Measurements from ENCODE around the gene LHB. TPM values are rescaled to one million over a fixed set of nuclear protein-coding genes. Genes with fewer than 3 reads are reported as not detected.
A peak's percentile ranks its signal among the peaks of the same experiment; 100 is the strongest.
"Not testable (repeated sequence)": the region's sequence is repeated elsewhere in the genome, so short reads cannot be mapped to it uniquely, and the experiment has no call there.

LHB gene
- total RNA-seq, 3 donors from 2014 or later, result not detected

GRCh38 chr19:49061445-49061844 is 44.6 kb upstream of the LHB start:
- no peak for TF ChIP-seq POLR2A (IDR thresholded peaks at IDR 0.05)
- TF ChIP-seq CTCF (IDR thresholded peaks at IDR 0.05), result no peak
- no peak for TF ChIP-seq POLR2AphosphoS5 (IDR thresholded peaks at IDR 0.05)
- intact Hi-C loops (cut with DNase I; ENCODE audit: low total_unique reads), result no loop called here
- no peaks in the 10 kb centered on the region for H3K36me3 ChIP-seq
- no peaks in the 10 kb centered on the region for H3K9me3 ChIP-seq
- H3K27ac ChIP-seq, result no peak overlapping the region
- no peak overlapping the region for H3K4me3 ChIP-seq
- no peak for DNase-seq (ENCODE audit: low spot score in 2 of 2)
- H3K27me3 ChIP-seq, result peaks cover 0 to 15% of the 10 kb centered on the region in 2 donors
- no peaks in the 10 kb centered on the region for H3K4me1 ChIP-seq

- TF ChIP-seq POLR2AphosphoS5 (IDR thresholded peaks at IDR 0.05) (no peak), CTCF (IDR thresholded peaks at IDR 0.05) (no peak), POLR2A (IDR thresholded peaks at IDR 0.05) (no peak)
- H3K27me3 ChIP-seq, result peaks cover 0 to 15% of the 10 kb centered on the region in 2 donors
- H3K36me3 ChIP-seq, result no peaks in the 10 kb centered on the region
- no peak overlapping the region for H3K4me3 ChIP-seq
- intact Hi-C loops (cut with DNase I; ENCODE audit: low total_unique reads), result no loop called here
- H3K9me3 ChIP-seq, result no peaks in the 10 kb centered on the region
- DNase-seq (ENCODE audit: low spot score in 2 of 2), result no peak
- no peaks in the 10 kb centered on the region for H3K4me1 ChIP-seq
- H3K27ac ChIP-seq, result no peak overlapping the region
These were observed 44.1 kb upstream of the LHB start for GRCh38 chr19:49061000-49061399.

GRCh38 chr19:49059053-49059452 is 42.2 kb upstream of the LHB start:
- DNase-seq (ENCODE audit: low spot score in 2 of 2), result no peak
- TF ChIP-seq POLR2AphosphoS5 (IDR thresholded peaks at IDR 0.05) (no peak), CTCF (IDR thresholded peaks at IDR 0.05) (no peak), POLR2A (IDR thresholded peaks at IDR 0.05) (no peak)
- no peaks in the 10 kb centered on the region for H3K9me3 ChIP-seq
- intact Hi-C loops (cut with DNase I; ENCODE audit: low total_unique reads), result no loop called here
- no peak overlapping the region for H3K4me3 ChIP-seq
- H3K27me3 ChIP-seq, result peaks cover 0 to 7% of the 10 kb centered on the region in 2 donors
- no peaks in the 10 kb centered on the region for H3K4me1 ChIP-seq
- H3K36me3 ChIP-seq, result no peaks in the 10 kb centered on the region
- no peak overlapping the region for H3K27ac ChIP-seq

- H3K4me1 ChIP-seq, result no peaks in the 10 kb centered on the region
- TF ChIP-seq POLR2AphosphoS5 (IDR thresholded peaks at IDR 0.05) (no peak), CTCF (IDR thresholded peaks at IDR 0.05) (no peak), POLR2A (IDR thresholded peaks at IDR 0.05) (no peak)
- intact Hi-C loops (cut with DNase I; ENCODE audit: low total_unique reads), result no loop called here
- no peaks in the 10 kb centered on the region for H3K36me3 ChIP-seq
- peak in 1 of 2 donors; percentile 63 for DNase-seq (ENCODE audit: low spot score in 2 of 2)
- no peaks in the 10 kb centered on the region for H3K9me3 ChIP-seq
- no peak overlapping the region for H3K27ac ChIP-seq
- peak overlapping the region in 1 of 3 donors; percentile 57 for H3K4me3 ChIP-seq
- H3K27me3 ChIP-seq, result peaks cover 0 to 7% of the 10 kb centered on the region in 2 donors
These were observed 41.7 kb upstream of the LHB start for GRCh38 chr19:49058562-49058961.

GRCh38 chr19:49057636-49058234 is 40.8 kb upstream of the LHB start, which contains the start of gene CGB7:
TSS of gene CGB7 (minus strand) at chr19:49057749. CDS start at chr19:49055375, 2,374 bp downstream.
- no peak within 1 kb of the TSS for H3K27ac ChIP-seq
- TF ChIP-seq POLR2A (IDR thresholded peaks at IDR 0.05), result no peak
- TF ChIP-seq CTCF (IDR thresholded peaks at IDR 0.05), result no peak
- no peak for TF ChIP-seq POLR2AphosphoS5 (IDR thresholded peaks at IDR 0.05)
- H3K4me3 ChIP-seq, result peak within 1 kb of the TSS; percentile 44 to 83 (median 57)
- H3K9me3 ChIP-seq, result no peaks in the 10 kb centered on the region
- no peaks in the 10 kb centered on the region for H3K36me3 ChIP-seq
- peaks cover 0 to 7% of the 10 kb centered on the region in 2 donors for H3K27me3 ChIP-seq
- no peaks in the 10 kb centered on the region for H3K4me1 ChIP-seq
- peak in 1 of 2 donors; percentile 56 for DNase-seq (ENCODE audit: low spot score in 2 of 2)
- intact Hi-C loops (cut with DNase I; ENCODE audit: low total_unique reads), result no loop called here

GRCh38 chr19:49056902-49057596 is 40.2 kb upstream of the LHB start:
- H3K27ac ChIP-seq; DNase-seq (ENCODE audit: low spot score in 2 of 2); H3K36me3 ChIP-seq; H3K9me3 ChIP-seq; H3K27me3 ChIP-seq; H3K4me1 ChIP-seq; intact Hi-C loops (cut with DNase I; ENCODE audit: low total_unique reads): not testable (repeated sequence)
- H3K4me3 ChIP-seq, result peak overlapping the region; percentile 44 to 83 (median 57)

All from breast epithelium (tissue), 4 donors.